Ovary (tissue), 3 donors: ENCODE results near the gene YIPF1.

Experiments
- CTCF ChIP-seq, 3 donors: fragments of 450-650 bp in 2 of 3; fragments of 200-600 bp in 1 of 3; IDR thresholded peaks; one replicate each; pipeline versions ENCODE4 v1.5.1 to v1.8.0; 2016 to 2022; ENCODE audit warnings: antibody characterized with exemption in 3 of 3, mild to moderate bottlenecking in 1 of 3
- EP300 ChIP-seq: sonication (generic); formaldehyde crosslinking; IDR thresholded peaks from one replicate; pipeline ENCODE4 v1.6.1; 2017; ENCODE audit warnings: antibody characterized with exemption
- POLR2A ChIP-seq: fragments of 450-650 bp; IDR thresholded peaks from one replicate; pipeline ENCODE4 v1.6.1; 2017; ENCODE audit warnings: antibody characterized with exemption, mild to moderate bottlenecking, moderate library complexity
- donor health status: DM: no; HTN: no; CAD: no.

DNA sequence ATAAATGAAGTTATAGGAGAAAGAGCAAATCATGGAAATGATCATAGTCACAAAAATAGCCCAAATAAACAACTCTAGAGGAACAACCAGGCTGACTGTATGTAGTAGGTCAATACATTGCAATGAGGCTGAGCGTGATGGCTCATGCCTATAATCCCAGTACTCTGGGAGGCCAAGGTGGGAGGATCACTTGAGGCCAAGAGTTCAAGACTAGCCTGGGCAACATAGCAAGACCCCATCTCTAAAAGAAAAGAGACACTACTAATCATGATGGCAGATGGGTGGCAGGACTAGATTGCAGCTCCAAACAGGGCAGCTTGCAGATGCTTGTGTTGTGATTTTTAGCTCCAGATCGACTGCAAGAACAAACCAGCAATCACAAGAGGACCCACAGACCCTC, 79.1 kb downstream of the YIPF1 start:
- no peak for TF ChIP-seq CTCF (IDR thresholded peaks at IDR 0.05)
- no peak for TF ChIP-seq POLR2A
- TF ChIP-seq EP300 = no peak
